ENCODE data around the gene TRIM8.

GRCh38 chr10:102682981-102683380 is 38.7 kb downstream of the TRIM8 start:
- TF ChIP-seq CTCF (IDR thresholded peaks at IDR 0.05) (no peak), POLR2A (IDR thresholded peaks at IDR 0.05) (no peak)

Data from lower leg skin (tissue), 3 donors.